ENCODE data around the gene F13A1.

Gene F13A1

DNA sequence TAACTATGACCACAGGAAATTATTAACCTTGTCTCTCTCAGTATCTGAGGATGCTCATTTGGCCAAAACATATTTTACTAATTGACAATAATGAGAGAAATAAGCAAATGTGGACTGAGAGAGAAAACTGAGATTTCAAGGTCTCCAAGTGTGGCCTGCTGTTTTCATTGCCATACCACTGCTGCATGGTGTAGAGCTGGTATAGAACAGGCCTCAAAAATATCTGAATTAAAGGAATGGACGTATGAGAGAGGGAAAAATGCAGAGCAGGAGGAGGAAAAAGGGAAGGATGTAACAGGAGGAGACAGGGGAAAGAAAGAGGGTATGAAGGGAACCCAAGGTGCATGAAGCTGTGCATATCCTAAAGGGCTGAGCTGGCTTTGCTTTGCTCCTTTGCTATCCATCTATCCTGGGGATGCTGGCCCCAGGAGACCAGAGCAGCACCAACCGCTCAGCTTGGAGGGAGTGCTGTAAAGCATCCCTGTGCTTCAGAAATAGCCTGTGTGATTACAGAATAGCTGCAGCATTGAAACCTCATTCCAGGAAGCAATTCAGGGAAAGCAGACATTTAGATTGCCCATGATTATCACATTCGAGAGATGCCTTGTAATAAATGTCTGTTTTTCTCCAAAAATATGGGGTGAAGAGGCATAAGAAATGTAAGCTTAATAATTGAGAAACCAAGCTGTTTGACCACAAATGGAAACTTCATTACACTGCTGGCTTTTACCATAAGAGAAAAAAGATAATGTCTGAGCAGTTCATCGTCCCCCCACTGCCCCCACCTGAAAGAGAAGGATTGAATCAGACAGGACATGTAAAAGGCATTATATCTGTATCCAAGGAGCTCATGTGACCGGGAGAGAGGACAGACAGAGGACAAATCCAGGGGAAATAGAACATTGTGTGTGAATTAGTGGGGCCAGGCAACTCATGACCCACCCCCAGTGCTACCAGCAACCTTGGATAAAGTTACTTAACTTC is 80.6 kb downstream of the F13A1 start:
- no peak for DNase-seq

DNA sequence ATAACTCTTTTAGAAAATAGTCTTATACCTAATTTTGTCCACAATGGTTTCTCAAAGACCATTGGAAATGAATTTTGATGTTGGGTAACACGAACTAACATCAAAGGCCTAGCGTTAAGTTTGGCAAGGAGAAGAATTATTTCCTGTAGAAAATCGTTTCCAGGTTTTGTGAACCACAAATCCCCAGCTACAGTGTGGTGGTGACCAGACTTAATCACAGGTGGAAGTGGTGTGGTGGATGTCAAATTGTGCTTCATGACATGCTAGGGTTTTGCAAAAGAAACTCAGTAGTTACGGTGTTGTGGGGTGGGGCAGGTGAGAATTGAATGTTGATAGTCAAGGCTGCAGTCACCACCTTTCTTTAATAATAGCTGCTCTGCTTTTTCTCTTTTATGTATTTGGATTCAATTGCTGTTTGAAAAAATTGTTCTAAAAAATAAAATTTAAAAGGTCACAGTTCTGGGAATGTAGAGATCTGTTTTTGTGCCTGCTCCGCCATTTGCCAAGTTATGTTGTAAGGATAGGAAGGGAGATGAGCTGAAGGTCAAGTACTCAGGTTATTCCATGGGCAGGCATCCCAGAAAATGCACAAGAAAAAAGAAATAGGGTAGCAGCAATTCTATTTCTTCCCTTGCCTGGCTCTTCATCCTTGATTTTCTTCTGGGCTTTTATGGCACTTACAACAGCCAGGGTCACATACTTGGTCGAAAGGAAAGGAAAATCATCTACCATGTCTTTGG is 83.6 kb downstream of the F13A1 start:
- DNase-seq: no peak

DNA sequence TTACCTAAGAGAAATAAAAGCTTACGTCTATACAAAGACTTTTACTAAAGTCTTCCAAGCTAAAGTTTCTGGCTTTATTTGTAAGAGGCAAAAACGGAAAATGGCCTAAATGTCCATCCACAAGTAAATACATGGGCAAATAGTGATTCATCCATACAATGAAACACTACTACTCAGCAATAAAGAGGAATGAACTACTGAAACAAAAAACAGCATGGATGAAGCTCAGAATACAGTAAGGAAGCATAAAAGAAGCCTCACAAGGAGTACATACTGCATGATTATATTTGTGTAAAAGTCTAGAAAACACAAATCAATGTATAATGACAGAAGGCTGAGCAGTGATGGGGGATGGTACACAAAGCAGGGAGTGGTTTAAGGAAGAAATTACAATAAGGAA is 84.7 kb downstream of the F13A1 start:
- no peak for DNase-seq

DNA sequence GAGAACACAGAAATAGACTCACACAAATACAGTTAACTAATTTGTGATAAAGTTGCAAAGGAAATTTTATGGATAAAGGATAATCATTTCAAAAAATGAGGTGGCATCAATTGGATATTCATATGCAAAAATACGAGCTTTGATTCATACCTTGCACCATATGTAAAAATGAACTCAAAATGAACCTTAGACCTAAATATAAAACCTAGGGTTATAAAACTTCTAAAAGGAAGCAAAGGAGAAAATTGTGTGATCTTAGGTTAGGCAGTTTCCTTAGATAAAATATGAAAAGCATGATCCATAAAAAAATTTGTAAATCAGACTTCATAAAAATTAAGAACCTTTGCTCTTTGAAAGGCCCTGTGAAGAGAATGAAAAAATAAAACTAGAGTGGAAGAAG is 85.5 kb downstream of the F13A1 start:
- no peak for DNase-seq

DNA sequence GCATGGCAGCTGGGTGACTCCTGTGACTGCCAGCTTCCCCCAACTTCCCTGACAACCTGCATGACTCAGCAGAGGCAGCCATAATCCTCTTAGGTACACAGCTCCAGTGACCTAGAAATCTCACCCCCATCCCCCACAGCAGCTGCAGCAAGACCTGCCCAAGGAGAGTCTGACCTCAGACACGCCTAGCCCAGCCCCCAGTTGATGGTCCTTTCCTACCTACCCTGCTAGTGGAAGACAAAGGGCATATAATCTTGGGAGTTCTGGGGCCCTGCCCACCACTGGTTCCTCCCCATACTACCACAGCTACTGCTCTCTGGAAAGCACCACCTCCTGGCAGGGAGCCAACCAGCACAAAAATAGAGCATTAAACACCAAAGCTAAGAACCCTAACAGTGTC is 90.2 kb downstream of the F13A1 start:
- DNase-seq: no peak

DNA sequence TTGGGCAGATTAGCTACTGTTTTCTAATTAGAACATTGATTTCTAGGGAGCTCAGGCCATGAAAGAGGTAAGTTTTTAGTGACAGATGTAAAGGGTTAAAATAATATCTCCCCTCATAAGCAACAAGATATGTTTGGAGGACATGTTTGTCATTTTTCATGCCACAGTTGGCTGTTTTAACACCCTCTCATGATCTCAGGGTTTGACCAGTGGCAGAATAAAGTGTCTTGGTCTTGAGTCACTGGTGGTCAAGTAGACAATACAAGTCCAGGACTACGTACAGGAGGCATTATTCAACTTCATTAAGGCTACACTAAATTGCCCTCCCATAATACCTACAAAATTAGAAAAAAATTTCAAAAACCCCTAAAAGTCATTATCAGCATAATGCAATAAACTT is 92.6 kb downstream of the F13A1 start:
- DNase-seq: no peak

DNA sequence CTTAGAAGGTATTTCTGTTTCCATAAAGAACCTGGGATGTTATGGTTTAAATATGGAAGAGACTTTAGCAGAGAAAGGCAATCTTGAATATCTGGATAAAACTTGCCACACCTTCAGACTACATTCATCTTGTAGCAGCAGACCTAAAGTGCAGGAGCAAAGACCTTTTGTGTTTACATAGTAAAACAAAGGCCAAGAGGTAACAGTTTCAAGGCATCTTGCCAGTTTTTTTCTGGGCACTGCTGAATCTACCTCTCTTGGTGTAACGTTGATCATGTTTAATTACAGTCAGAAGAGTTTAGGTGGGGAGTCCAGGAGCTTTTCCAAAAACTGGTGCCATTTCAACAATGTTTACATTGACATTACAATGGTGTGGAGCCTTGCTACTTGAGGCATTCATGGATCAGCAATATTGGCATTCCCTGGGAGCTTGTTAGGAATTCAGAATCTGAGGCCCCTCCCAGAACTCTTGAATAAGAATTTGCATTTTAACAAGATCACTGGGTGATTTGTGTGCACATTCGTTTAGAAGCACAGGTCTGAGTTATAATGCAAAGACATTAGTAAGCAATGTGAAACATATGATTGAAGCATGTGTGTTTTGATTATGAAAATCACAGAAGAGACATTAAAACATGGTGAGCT is 94.5 kb downstream of the F13A1 start:
- no peak for DNase-seq

DNA sequence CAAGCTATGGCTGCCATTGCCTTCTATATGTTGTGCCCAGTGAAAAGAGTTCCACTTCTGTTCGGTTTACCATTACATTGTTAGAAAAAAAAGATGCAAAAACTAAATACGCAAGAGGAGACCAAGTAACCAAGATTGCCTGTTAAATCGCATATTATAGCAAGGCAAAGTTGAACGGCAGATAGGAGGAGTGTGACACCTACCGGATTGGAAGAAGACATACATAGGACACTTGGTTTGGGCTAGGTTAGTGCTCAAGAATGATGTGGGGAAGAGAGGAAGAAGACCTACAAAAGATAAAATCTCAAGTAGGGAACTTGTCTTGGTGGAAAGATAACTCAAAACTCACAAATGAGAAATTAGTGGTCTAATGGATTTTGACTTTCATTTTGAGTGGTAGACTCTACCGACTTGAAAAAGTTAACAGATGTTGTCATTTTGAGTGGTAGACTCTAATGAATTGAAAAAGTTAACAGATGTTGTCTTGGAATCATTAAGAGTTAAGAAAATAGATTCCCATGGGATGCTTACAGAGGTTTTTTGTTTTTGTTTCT is 95.5 kb downstream of the F13A1 start:
- no peak for DNase-seq

DNA sequence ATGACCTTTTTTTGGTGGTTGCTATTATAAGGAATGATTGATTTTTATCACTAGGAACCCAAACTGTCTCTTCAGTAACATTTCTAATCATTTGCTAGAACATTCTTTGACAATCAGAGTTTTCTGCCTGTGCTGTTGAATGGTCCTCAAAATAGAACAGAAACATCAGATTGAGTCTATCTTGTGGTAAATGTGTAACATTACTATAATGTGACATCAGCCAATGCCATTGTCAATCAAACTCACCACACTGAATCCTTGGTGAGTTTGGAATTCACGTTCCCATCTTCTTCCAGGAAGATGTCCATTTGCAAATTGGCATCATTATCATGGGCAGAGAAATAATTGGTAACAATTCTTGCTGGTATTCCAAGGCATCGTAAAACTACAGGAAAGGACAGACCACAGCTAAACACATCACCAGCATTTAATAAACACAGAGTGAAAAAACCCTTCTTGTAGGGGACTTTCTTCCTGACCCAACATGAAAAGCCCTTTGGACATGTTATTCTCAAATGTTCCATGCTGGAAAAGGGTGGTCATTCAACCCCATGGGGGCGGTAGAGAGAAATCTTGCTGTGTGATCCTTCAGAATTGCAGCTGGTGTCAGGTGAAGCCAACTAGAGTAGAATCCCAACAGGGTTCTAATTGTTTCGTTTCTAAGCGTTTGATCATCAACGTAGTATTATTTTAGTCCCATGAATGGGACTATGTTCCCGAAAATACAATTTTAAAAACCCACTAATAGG is 98.5 kb downstream of the F13A1 start:
- no peak for DNase-seq

DNA sequence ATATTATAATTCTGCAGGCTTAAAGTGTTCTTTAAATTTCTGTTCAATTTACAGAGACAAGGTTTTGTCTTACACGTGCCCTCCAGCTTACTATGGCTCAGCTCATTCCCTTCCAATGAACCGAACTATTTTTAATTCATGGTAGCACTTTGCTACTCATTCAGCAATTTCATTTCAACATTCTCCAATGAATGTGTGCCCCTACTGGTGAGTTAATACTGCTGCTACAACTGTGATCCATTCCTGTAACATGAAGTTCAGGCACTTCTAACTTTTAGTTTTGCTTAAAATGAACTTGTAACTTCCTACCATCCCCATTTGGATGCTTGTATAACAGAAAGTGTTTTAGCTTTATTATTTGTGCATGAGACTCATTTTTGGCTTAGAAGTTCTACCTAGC is 99.7 kb downstream of the F13A1 start:
- DNase-seq: no peak

DNA sequence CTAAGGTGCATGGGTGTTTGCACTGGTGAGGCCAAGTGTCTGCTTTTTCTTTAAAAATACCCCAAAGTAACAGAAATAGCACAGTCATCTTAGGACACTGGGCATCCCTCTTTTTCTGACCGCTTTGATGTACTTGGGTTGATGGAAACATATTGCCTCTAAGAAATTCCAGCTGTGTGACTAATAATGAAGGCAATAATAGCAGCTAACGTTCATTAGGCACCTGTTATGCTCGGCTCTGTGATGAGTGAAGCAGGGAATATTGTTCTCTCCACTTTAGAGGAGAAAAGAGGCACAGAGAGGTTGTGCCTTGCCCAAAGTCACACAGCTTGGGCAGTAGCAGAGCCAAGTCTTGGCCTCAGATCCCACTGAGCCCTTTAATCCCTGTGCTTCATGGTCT is 100.7 kb downstream of the F13A1 start:
- DNase-seq: no peak

DNA sequence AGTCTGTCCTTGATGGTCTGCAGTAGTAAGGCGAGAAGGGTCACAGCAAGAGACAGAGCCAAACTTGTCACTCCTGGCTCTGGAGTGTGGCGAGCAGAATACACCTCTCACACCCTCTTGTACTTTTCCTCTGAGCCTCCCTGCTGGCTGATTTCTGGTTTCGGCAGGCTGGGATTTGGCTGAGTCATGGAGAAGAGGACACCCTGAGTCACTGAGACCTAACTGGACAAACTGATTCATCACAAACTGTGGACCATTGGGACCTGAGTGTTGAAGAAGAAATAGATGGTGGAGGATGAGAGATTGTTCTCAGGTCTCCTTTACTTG is 101.7 kb downstream of the F13A1 start:
- no peak for DNase-seq

DNA sequence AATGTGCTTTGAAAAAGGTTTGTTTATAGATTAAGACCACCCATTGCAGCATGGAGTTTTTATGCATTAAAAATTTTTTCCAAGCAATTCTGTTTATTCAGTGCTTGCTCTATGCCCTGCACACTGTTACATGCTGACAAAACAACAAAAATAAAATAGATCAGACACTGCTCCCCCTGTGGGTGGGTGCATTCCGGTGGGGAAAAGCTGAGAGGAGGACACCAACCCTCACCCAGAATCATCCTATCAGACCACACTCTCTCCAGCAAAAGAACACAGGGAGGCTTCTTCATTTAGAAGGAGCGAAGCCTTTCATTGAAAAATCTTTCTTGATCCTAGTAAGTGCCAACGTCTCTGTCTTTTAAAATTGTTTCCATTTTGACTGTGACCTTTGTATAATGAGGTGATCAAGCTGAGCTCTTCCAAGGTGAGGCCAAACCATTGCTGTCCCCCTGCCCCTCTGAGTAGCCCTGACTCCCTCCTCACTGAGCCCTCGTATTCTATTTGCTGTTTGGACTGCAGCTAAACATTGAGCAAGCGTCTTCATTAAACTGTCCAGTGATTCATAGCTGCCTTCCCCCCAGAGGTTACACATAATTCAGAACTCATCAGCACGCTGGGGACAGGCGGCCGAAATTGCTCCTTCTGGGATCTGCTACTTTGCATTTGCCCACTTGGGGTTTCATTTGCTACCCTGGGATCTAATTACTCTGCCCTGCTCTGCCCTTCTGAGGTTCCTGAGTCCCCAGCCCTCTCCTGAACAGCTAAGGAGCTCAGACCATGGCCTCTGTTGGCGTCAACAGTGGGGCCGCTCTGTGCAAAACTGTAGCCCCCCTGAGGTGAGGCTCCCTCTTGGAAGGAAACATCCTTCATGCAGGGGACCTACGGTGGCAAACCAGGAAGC is 102.4 kb downstream of the F13A1 start:
- DNase-seq: no peak

DNA sequence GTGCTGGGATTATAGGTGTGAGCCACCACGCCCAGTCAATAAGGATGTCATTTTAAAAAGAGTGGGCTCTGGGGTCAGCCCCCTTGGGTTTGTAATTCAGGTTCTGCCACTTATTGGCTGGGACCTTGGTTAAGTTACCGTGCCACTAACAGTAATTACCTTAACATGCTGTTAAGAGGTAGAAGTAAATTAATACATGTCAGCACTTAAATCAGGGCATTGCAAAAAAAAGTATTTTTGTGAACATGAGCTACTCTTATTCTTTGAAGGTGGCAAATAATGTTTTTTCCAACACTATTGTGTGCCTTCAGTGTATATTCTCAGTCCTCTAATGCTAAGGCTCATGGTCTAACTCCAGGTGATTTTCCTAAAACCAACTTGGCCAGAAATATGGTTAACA is 109.5 kb downstream of the F13A1 start:
- no peak for DNase-seq

DNA sequence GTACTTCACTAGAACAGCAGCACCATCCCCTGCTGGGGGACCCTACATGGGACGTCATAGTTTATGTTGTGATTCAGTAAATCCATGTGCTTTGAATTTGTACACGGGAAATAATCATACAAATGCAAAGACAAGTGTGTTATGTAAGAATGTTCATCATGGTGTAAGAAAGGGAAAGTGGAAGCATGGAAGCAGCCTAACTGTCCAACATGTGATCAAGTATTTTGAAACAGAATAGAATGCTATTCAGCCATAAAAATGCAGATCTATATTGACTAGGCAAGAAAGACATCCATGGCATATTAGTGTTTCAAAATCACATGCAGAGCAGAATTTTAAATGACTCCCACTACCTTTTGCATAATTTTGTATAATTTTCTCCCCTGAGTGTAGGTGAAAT is 117.6 kb downstream of the F13A1 start:
- no peak for DNase-seq

DNA sequence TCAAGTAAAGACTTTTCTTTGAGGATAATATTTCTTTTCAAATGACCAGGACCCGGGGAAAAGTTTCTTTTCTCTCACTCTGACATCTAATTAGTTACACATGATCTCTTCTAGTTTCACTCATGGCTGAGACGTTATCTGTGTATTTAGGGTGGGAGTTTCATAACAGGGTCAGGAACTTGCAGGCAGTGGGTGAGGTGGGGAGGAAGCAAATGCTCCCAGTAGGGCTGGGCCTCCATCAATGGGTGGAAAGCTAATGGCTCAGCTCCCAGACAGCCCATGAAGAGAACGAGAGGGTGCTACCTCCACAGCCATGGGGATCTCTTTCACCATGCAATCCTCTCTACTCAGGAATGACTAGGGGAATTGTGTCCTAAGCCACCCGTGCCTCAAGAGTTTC is 119.3 kb downstream of the F13A1 start:
- DNase-seq: no peak

DNA sequence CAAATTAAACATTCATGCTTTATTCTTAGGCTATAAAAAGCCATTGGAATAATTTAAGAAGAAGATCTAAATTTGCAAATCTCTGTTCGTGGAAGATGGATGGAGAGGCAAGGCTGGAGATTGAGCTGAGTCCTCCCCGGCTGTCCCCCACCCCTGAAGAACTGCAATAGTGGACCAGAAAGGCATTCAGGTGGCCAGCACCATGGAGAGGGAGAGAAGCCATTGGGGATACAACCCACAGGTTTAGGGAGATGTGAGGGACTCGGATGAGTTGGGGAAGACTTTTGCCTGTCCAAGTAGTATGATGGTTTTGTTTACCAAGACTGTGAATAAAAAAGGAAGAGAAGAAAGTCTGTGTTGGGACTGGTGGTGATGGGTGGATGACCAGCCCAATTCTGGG is 120.8 kb downstream of the F13A1 start:
- no peak for DNase-seq

DNA sequence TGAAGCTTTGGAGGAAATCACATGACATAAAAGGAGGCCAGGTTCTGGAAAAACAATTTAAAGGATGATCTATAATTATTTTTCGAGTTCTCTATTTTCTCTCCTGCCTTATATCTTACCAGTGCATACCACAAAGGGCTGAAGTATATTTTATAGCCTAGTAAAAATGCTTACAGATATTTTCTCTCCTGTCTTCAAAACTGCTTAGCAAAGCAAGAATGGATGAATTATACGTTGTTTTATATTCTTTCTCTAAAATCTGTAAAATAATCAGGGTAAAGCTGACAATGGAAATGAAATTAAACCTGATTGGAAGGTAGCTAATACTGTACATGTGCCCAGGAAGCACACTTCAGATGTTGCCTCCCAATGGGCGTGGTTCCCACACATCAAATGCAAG is 123.7 kb downstream of the F13A1 start:
- DNase-seq: no peak

DNA sequence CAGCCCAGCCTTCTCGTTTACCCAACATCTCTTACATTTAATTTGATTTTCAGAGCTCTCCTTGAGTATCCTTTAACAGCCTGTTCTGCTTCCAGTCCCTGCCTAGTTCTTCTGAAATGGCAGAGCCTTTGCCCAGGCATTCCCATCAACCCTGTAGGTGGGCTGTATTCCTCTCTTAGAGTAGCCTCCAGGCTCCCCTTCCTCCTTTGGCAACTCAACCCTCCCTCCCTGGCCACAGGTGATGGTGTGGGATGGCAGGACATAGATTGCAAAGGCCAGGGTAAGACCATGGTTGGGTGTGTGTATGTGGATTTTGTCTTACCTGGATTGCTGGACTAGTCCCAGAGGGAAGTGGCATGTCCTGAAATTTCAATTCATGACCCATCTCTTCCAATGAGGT is 125.4 kb downstream of the F13A1 start:
- DNase-seq: no peak

DNA sequence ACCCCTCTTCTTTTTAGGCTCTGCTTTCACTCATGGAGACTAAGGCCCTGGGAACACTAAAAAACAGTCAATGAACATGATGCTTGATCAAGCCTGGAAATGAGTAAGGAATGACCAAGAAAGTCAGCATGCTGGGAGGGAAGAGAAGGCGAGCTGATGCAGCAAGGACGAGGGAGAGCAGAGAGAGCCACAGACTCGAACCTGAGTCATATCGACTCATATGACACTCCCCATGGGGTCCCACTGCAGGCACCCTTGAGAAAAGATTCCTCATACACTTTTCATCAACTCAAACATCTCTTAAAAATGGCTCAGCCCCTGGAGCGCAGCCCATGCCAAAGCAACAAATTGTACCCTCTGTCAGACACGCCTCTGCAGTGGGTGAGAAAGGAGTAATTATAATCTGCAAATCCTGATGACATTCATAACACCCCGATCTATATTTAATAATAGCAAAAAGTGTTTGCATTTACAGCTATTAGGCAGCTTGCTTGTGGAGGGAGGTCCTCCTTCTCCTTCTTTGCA is 127.2 kb downstream of the F13A1 start:
- DNase-seq: no peak

DNA sequence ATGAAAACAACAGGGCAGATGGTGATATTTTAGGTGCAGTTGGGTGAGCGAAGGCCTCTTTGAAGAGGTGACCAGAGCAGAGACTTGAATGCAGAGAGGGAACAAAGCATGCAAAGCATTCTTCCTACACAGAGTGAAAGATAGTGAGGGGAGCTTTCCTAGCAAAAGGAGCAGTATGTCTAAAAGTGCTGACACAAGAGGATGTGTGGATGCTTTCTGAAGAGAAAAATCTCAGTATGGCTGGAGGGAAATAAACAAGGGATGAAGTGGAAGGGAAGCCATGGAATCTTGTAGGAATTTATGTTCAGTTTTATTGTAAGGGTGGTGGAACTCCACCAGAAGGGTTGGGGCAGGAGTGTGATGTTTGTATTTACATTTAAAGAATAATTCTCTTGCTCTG is 128.6 kb downstream of the F13A1 start:
- DNase-seq: no peak

DNA sequence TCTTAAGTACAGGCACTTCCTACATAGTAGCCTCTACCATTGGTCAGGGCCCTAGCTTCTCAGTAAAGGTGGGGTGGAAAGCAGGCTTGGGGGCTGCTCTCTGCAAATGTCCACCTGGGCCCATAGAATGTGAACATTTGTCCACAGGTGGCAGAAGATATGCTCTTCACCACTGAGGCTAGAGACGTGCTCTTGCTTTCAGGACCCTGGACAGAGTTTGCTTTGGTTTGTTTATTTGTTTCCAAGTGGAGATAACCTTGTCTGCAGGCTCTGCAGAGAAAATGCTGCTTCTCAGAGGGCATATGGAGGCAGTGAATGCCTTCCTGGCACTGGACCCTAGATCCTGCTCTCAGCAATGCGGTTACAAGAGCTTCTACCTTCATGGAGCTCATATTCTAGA is 129.0 kb downstream of the F13A1 start:
- no peak for DNase-seq
